ENCODE measurements around the gene BOLA3.
A peak's percentile ranks its signal among the peaks of the same experiment; 100 is the strongest.
"Not testable (repeated sequence)": the region's sequence is repeated elsewhere in the genome, so short reads cannot be mapped to it uniquely, and the experiment has no call there.

The BOLA3 gene

DNA sequence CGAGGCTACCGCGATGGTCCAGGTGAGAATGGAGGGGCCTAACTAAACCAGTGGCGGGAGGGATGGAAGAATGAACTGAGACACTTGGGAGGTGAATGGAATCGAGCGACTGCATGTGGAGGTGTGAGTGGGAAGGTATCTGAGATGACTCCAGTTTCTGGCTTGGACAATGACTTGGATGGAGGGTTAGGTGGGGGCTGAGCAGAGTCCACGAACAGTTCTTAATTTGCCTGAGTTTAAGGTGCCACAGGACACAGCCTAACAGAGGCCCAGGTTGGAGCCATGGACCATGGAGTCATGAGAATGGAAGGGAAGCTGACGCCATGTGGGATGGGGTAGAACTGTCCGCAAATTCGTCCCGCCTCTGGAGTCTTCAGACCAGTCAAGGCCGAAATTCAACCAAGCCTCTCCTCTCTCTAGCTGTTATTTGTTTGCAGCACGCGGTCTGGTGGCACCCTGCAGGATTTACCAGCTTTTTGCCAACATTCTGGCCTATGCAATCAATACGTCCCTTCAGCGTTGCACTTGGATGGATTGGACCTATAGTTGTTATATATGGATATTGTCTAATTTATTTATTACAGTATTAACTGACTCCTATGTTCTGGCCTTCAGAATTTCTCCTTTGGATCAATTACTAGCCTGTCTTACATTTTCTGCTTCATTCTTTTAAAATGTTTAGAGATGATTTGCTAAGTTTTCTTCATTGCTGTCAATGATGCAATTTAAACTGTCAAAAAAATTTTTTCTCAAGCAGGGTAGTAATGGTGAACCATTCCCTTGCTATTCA is 940 bp upstream of the BOLA3 start:
- DNase-seq (ENCODE audit: low spot score): no peak

DNA sequence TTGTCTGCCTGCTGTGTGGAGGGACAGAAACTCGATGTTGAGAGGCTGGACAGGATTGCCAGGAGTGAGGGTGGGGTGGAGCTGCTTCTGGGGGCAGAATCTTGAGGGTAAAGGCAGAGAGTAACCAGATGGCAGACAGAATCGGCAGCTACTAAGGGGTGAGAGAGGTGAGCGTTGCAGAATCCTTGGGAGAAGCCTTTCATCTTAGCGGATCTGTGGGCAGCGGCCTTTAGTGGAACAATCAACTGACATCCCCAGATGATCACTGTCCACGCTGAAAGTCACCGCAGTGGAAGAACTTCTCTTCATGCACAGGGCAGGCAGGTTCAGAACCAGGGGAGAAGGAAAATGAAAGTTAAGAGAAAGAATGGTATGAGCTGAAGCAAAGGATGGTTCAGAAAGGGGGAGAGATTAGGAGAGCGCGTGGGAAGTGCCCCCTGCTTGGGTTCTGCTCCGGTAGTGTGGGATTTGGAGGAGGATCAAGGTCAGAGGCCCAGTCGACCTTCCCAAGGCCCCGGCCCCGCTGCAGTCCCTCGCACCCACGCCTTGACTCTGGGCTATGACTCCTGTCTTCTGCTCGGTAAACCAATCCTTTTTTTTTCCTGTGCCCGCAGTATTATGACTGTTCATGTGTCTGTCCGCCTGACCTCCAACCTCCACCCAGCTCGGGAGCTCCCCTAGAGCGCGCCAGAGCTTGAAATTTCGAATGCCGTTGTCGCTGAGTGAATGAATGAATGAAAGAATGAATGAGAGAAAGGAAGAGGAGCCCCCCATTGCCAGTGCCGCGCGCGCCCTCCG is 584 bp downstream of the BOLA3 start:
- peak; percentile 3 for DNase-seq (ENCODE audit: low spot score)

GRCh38 chr2:74142340-74142739 is 5.4 kb downstream of the BOLA3 start:
- DNase-seq (ENCODE audit: low spot score): no peak

GRCh38 chr2:74138600-74139323 is 8.9 kb downstream of the BOLA3 start:
- DNase-seq (ENCODE audit: low spot score): no peak

DNA sequence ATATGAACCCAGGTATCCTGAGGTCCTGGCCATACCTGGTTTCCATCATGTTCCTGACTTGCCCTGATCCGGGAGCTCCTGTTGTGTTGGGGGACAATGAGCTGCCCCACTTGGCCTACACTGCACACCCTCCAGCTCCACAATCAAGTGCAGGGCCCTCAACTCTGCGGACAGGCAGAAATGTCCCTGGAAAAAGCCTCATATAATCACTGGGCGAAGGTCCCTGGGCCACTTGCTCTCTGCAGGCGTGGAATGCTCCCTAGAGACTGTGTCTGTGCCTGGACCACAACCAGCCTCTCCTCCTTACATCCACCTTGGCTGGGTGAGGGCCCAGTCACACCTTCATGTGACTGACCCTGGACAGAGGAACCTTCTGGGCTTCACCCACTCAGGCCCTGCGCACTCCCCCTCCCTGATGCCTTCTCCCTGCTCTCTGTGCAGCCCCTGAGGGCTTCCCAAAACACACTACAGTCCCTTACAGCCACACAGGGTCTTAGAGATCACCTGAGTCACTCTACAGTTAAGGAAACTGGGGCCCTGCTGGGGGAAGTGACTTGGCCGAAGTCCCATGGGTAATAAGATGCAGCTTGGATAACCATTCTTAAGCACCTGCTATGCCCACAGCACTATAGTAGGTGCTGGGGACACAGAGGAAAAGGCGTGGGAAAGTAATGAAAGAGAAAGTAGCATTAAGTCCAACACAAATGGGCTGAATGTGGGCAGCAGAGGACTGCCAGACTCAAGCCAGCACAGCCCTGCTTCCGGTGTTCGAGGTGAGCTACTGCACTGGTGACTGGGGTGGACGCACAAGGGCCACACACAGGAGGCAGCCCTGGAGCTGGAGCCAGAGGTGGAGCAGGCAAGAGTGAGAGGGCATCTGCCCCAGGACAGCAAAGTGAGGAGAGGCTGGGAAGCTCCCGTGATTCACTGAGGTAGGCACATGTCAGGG is 9.8 kb downstream of the BOLA3 start:
- DNase-seq (ENCODE audit: low spot score): no peak

DNA sequence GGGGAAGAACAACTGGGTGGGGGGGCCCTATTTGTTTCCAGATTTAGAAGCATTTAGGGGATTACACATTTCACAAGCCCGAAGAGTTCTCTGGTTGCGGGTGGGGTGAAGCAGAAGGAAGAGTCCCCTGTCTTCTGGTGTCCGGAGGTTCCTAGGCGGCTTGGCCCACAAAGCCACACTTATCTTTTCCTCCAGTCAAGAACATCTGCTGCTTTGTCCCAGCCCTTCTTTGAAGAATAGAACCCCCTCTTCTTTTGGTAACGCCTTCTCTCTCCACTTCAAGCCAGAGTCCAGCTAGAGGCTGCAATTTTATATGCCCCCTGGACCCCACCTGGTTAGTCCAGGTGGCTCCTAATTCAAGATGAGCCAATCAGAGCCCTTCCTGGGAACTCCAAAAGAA is 15.8 kb downstream of the BOLA3 start:
- DNase-seq (ENCODE audit: low spot score): no peak

DNA sequence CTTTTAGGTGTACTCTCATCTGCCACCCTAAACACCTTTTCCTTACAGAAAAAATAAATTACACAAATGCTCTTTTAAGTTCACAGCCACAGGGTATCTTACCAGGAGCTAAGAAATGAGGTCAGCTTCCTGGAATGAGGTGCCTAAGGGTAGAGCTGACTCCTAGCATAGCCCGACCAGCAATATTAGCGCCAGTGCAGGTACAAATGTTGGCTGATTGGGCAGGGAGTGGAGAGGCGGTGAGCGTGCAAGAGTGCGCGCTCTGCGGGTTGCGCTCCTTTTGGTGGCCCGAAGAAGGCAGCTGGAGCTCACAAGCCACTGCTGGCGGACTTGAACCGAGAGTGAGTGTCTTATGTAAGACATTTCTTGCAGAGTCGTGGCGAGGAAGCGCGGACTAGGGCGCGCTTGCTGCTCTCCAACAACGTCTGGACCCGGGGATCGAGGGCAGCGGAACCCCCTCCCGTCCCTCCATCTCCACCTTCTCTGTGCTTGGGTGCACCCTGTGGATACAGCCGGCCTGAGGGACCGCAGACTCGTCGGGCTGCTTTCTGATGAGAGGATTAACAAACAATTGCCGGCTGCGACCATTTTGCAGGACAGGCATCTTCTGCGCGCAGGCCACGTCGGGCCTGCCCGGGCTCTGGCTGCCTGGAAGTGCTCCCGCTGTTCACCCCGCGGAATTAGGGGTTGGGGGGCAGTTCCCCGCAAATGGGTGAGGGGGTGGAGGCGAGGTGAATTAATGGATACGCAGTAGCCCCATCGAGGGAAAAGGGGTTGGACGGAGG is 17.3 kb downstream of the BOLA3 start:
- DNase-seq (ENCODE audit: low spot score): no peak

- no peak for DNase-seq (ENCODE audit: low spot score)
Measured at GRCh38 chr2:74128206-74128605, 19.5 kb downstream of the BOLA3 start.

GRCh38 chr2:74123955-74124354 is 23.8 kb downstream of the BOLA3 start:
- not testable (repeated sequence) for DNase-seq (ENCODE audit: low spot score)

DNA sequence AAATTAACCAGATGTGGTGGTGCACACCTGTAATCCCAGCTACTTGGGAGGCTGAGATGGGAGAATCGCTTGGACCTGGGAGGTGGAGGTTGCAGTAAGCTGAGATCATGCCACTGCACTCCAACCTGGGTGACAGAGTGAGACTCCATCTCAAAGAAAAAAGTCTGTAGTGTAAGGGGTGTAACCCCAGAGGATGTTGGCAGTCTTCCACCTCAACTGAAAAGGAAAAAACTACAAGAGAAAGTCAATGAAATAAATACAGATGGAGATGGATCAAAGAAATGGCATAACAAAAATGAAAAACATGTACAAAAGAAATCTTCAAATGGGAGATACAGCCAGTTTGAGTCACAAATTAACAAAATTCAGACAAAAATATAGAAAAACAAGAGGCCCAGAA is 25.9 kb downstream of the BOLA3 start:
- not testable (repeated sequence) for DNase-seq (ENCODE audit: low spot score)

DNA sequence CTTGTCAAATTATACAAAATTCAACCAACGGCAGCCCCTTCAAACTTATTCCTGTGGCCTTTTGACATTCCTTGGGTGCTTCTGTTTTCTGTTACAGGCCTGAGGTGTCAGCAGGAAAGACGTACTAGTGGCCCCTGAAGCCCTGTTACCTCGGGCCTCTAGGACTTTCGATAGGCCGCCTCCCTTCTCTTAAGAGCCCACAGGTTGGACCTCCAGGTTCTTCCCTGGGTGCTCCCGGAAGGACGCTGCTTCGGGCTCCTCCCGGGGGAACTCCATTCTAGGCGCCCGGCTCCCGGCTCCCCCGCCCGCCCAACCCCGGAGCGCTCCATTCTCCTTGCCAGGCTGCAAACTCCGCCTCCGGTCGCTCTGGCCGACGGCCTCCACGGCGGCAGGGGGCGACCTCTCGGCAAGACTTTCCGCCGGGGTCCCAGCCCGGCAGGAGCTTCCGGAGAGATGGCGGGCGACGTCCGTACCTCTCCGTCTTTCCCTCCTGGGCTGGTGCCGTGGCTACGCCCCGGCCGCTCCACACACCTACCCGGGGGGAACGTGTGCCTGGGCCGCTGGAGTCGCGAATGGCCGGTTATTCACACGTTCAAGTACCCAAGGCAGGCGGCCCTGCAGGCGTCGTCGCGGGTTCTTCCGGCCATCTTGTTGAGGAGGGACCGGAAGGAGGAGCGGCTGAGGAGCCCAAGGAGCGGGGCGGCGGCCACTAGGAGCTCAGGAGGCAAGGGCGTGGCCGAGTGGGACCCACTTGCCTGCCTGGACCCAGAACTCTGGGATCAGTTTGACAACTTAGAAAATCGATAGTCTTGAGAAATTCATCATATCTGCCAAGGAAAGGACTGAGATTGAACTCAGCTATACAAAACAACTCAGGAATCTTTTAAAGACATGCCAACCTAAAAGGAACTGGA is 27.5 kb downstream of the BOLA3 start:
- peak; percentile 78 for DNase-seq (ENCODE audit: low spot score)

GRCh38 chr2:74119339-74119738 is 28.4 kb downstream of the BOLA3 start:
- no peak for DNase-seq (ENCODE audit: low spot score)

- no peak for DNase-seq (ENCODE audit: low spot score)
Measured at GRCh38 chr2:74111380-74111779, 36.3 kb downstream of the BOLA3 start.

DNA sequence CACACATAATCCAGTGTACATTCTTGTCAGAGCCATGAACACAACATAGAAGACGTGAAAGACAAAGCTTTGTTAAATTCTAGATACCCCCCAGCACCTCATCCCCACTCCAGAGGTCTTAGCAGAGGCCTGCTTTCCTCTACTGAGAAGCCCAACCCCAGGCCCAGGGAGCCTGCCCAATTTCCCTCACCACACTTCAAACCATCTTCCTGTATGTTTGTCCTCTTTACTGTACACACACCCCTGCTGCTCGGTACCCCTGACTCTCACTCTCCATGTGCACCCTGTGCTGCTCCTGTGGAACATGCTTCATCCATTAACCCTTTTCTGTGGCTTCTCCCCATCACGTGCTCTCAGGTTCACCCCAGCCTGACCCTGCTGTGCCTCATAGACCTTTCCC is 37.2 kb downstream of the BOLA3 start:
- no peak for DNase-seq (ENCODE audit: low spot score)

GRCh38 chr2:74109551-74109950 is 38.2 kb downstream of the BOLA3 start:
- DNase-seq (ENCODE audit: low spot score): no peak

GRCh38 chr2:74107071-74107470 is 40.6 kb downstream of the BOLA3 start:
- DNase-seq (ENCODE audit: low spot score): no peak

DNA sequence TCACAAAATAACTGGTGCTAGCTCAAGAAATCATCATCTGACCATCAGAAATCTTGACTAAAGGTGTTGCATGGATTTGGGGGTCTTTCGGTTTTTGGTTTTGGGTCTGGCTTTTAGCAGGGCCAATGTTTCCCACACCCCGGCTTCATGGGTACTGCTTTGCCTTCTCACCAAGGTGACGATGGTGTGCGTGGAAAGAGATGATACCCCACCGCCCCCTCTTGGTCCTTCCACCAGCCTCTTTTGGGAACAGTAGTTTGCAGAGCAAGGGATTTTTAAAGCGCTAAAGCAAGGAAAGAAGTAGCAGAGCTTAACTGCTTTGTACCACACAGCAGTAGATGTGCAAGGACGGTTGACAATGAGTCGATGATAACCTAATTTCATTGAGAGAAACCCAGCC is 42.3 kb downstream of the BOLA3 start:
- DNase-seq (ENCODE audit: low spot score): no peak

DNA sequence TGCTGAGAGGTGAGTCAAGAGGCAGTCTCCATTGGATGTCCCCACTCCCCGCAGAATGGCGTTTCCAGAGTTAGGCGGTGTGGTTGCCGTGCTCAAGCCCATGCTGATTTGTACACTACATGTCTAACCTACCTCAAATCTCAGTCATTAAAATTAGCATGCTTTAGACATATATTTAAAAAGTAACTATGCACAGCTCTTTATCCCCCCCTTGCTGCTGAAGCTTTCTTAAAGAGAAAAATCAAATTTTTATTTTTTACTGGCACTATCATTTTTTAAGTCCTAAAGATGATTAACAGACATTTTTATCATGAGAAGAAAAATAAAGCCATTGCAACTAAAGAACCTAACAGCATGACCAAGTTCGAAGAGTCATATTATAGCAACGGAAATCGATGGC is 42.9 kb downstream of the BOLA3 start:
- no peak for DNase-seq (ENCODE audit: low spot score)

DNA sequence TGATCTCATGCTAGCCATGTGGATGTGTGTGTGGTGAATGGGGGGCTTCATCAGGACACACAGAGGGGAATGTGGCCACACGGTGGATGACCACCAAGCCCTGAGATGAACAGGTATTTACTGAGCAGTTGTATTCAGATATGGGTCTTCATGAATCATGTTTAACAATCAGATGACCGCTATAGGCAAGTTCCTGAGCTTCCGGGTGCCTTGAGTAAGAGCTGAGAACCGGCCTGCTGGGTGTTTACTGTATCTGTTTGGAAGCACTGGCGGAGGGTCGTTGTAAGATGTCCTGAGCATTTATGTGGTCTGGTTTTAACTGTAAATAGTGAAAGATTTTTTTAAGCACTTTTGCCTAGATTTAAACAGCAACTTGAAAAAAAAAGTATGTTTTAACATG is 43.9 kb downstream of the BOLA3 start:
- no peak for DNase-seq (ENCODE audit: low spot score)

DNA sequence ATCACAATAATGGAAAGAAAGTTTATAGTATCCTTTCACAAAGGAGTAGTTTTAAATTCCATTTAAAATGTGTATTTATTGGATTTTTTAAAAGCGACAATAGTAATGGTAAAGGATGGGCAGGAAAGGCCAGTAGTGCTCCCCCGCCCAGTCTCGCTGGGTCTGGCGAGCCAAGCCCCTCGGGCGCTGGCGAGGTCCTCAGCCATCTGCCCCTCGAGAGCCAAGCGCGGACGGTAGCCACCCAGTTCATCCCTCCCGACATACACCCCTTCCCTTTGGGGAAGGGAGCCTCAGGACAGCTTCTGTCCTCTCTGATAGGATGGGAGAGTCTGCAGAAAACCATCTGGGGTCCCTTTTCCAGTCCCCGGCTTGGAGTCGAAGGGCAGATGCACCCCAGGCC is 45.2 kb downstream of the BOLA3 start:
- DNase-seq (ENCODE audit: low spot score): no peak
